Measurements from ENCODE around the gene PEX26.
"Not testable (repeated sequence)": the region's sequence is repeated elsewhere in the genome, so short reads cannot be mapped to it uniquely, and the experiment has no call there.

PEX26 gene

GRCh38 chr22:18118345-18118915, 40.6 kb downstream of the PEX26 start:
- Histone ChIP-seq H3K4me1 (ENCODE audit: insufficient read depth, poor library complexity, severe bottlenecking) (no peaks in the 10 kb centered on the region), H3K27ac (ENCODE audit: poor library complexity, severe bottlenecking) (no peak overlapping the region), H3K4me3 (ENCODE audit: severe bottlenecking) (no peak overlapping the region), H3K9me3 (ENCODE audit: severe bottlenecking) (no peaks in the 10 kb centered on the region), H3K27me3 (ENCODE audit: insufficient read depth, poor library complexity, severe bottlenecking) (no peaks in the 10 kb centered on the region), H3K36me3 (ENCODE audit: low read depth) (no peaks in the 10 kb centered on the region)
- no peak for ATAC-seq (ENCODE audit: low read depth)
- DNase-seq (ENCODE audit: low spot score) = no peak
- TF ChIP-seq, protein P1, sequence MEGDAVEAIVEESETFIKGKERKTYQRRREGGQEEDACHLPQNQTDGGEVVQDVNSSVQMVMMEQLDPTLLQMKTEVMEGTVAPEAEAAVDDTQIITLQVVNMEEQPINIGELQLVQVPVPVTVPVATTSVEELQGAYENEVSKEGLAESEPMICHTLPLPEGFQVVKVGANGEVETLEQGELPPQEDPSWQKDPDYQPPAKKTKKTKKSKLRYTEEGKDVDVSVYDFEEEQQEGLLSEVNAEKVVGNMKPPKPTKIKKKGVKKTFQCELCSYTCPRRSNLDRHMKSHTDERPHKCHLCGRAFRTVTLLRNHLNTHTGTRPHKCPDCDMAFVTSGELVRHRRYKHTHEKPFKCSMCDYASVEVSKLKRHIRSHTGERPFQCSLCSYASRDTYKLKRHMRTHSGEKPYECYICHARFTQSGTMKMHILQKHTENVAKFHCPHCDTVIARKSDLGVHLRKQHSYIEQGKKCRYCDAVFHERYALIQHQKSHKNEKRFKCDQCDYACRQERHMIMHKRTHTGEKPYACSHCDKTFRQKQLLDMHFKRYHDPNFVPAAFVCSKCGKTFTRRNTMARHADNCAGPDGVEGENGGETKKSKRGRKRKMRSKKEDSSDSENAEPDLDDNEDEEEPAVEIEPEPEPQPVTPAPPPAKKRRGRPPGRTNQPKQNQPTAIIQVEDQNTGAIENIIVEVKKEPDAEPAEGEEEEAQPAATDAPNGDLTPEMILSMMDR (IDR thresholded peaks at IDR 0.05; ENCODE audit: poor library complexity, severe bottlenecking) = no peak

DNA sequence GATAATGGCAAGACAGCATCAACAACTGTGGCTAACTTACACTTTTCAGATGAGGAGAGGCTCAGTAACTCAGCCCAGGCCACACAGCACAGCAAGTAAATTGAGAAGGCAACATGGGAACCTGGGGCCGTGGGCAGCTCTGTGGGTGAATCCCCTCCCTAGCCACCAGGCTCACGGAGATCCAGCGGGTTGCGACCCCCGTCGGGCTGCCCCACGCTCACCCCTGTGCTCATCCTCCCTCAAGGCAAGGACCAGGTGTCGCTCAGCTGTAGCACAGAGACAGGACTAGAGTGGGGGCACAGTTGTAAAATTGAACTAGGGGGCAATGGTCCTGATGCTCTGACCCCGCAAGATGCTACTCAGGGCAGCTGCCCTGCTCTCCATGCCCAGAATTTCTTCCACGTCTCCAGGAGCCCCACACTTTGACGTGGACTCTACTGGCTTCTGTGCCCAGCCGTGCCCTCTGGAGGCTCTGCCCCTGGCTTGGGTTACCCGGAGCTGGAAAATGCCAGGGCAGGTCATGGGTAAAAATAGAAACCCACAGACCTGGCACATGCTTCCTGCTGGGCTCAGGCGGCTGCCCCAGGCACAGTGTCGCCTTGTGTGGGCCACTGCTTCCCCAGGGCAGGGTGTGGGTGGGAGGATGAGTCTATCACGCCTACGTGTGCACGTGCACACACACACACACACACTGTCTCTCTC, 41.8 kb downstream of the PEX26 start:
- Histone ChIP-seq H3K9me3 (ENCODE audit: severe bottlenecking) (no peaks in the 10 kb centered on the region), H3K27me3 (ENCODE audit: insufficient read depth, poor library complexity, severe bottlenecking) (no peaks in the 10 kb centered on the region), H3K4me3 (ENCODE audit: severe bottlenecking) (no peak overlapping the region), H3K27ac (ENCODE audit: poor library complexity, severe bottlenecking) (no peak overlapping the region), H3K36me3 (ENCODE audit: low read depth) (no peaks in the 10 kb centered on the region), H3K4me1 (ENCODE audit: insufficient read depth, poor library complexity, severe bottlenecking) (no peaks in the 10 kb centered on the region)
- DNase-seq (ENCODE audit: low spot score) (no peak), ATAC-seq (ENCODE audit: low read depth) (no peak)
- TF ChIP-seq, protein P1 (IDR thresholded peaks at IDR 0.05; ENCODE audit: poor library complexity, severe bottlenecking) = no peak

- Histone ChIP-seq H3K4me3 (ENCODE audit: severe bottlenecking) (no peak overlapping the region), H3K27me3 (ENCODE audit: insufficient read depth, poor library complexity, severe bottlenecking) (no peaks in the 10 kb centered on the region), H3K36me3 (ENCODE audit: low read depth) (no peaks in the 10 kb centered on the region), H3K27ac (ENCODE audit: poor library complexity, severe bottlenecking) (no peak overlapping the region), H3K9me3 (ENCODE audit: severe bottlenecking) (no peaks in the 10 kb centered on the region), H3K4me1 (ENCODE audit: insufficient read depth, poor library complexity, severe bottlenecking) (no peaks in the 10 kb centered on the region)
- no peak for ATAC-seq (ENCODE audit: low read depth)
- TF ChIP-seq, protein P1 (IDR thresholded peaks at IDR 0.05; ENCODE audit: poor library complexity, severe bottlenecking) = no peak
- no peak for DNase-seq (ENCODE audit: low spot score)
Observed at GRCh38 chr22:18120857-18121256, 43.1 kb downstream of the PEX26 start.

- DNase-seq (ENCODE audit: low spot score) = no peak
- Histone ChIP-seq H3K4me3 (ENCODE audit: severe bottlenecking) (no peak overlapping the region), H3K9me3 (ENCODE audit: severe bottlenecking) (no peaks in the 10 kb centered on the region), H3K27me3 (ENCODE audit: insufficient read depth, poor library complexity, severe bottlenecking) (no peaks in the 10 kb centered on the region), H3K4me1 (ENCODE audit: insufficient read depth, poor library complexity, severe bottlenecking) (no peaks in the 10 kb centered on the region), H3K36me3 (ENCODE audit: low read depth) (no peaks in the 10 kb centered on the region), H3K27ac (ENCODE audit: poor library complexity, severe bottlenecking) (no peak overlapping the region)
- no peak for ATAC-seq (ENCODE audit: low read depth)
- TF ChIP-seq, protein P1 (IDR thresholded peaks at IDR 0.05; ENCODE audit: poor library complexity, severe bottlenecking) = no peak
Observed at GRCh38 chr22:18121506-18121905, 43.7 kb downstream of the PEX26 start.

DNA sequence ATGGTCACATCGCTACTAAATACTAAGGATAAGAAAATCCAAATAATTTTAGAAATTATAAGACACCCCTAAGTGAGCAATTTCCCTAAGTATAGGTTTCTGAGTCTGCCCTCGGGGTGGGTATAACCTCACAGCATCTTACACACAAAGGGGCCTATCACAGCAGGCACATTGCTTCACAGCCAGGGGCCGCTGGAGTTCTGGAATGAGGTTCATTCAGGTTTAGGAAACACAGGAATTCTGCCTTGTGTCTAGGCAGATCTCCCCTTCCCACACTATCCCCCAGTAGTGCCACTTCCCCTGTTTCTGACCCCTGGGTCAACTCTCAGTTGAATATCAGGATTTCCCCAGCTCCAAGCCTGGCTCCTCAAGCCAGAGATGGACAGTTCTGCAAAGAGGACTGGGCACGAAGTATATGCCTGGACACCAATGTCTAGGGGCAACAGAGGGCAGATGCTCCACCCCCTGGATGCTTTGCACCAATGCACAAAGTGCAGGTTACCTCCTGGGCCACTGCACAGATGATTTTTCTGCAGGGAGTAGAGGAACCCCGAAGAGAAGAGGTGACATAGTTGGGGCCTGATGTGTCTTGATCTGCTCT, 44.3 kb downstream of the PEX26 start:
- H3K9me3 ChIP-seq (ENCODE audit: severe bottlenecking) = no peaks in the 10 kb centered on the region
- H3K27ac ChIP-seq (ENCODE audit: poor library complexity, severe bottlenecking) = no peak overlapping the region
- H3K27me3 ChIP-seq (ENCODE audit: insufficient read depth, poor library complexity, severe bottlenecking) = no peaks in the 10 kb centered on the region
- no peak overlapping the region for H3K4me3 ChIP-seq (ENCODE audit: severe bottlenecking)
- DNase-seq (ENCODE audit: low spot score) = no peak
- H3K4me1 ChIP-seq (ENCODE audit: insufficient read depth, poor library complexity, severe bottlenecking) = no peaks in the 10 kb centered on the region
- no peaks in the 10 kb centered on the region for H3K36me3 ChIP-seq (ENCODE audit: low read depth)
- ATAC-seq (ENCODE audit: low read depth) = no peak
- TF ChIP-seq, protein P1 (IDR thresholded peaks at IDR 0.05; ENCODE audit: poor library complexity, severe bottlenecking) = no peak

- H3K27ac ChIP-seq (ENCODE audit: poor library complexity, severe bottlenecking); H3K36me3 ChIP-seq (ENCODE audit: low read depth); H3K27me3 ChIP-seq (ENCODE audit: insufficient read depth, poor library complexity, severe bottlenecking); H3K4me3 ChIP-seq (ENCODE audit: severe bottlenecking); ATAC-seq (ENCODE audit: low read depth); DNase-seq (ENCODE audit: low spot score); H3K4me1 ChIP-seq (ENCODE audit: insufficient read depth, poor library complexity, severe bottlenecking); H3K9me3 ChIP-seq (ENCODE audit: severe bottlenecking): not testable (repeated sequence)
Observed at GRCh38 chr22:18123476-18124025, 45.8 kb downstream of the PEX26 start.
